ENCODE data around the gene HDX.

DNA sequence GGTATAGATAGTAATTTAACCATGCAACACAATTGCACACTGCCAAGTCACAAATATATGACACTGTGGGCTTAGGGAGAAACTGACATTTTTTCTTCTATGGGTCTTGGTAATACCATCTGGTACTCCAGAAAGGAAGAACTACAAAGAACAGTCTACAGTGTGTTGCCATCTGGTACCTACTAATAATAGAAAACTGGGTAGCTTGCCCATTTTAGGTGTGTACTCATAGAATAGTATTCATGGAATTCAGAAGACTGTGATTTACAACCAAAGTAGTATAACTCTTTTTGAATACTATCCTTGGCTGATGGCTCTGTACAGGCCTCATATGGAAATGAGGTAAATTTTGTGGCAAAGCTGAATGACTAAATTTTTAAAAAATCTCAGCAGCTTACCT is 181.6 kb downstream of the HDX start:
- TF ChIP-seq, protein P1, sequence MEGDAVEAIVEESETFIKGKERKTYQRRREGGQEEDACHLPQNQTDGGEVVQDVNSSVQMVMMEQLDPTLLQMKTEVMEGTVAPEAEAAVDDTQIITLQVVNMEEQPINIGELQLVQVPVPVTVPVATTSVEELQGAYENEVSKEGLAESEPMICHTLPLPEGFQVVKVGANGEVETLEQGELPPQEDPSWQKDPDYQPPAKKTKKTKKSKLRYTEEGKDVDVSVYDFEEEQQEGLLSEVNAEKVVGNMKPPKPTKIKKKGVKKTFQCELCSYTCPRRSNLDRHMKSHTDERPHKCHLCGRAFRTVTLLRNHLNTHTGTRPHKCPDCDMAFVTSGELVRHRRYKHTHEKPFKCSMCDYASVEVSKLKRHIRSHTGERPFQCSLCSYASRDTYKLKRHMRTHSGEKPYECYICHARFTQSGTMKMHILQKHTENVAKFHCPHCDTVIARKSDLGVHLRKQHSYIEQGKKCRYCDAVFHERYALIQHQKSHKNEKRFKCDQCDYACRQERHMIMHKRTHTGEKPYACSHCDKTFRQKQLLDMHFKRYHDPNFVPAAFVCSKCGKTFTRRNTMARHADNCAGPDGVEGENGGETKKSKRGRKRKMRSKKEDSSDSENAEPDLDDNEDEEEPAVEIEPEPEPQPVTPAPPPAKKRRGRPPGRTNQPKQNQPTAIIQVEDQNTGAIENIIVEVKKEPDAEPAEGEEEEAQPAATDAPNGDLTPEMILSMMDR (conservative IDR thresholded peaks at IDR 0.05 in 1 of 2, IDR thresholded peaks at IDR 0.05 in 1 of 2; ENCODE audit: low read depth in 1 of 2, low read length in 2 of 2), result no peak
- no peak for TF ChIP-seq EZH2 (IDR thresholded peaks at IDR 0.05; ENCODE audit: low read length, missing control alignments)
